Stimulated activated naive B cell treated with anti-CD40 and anti-IgM and Interleukin-4, amounts not matched to agents 10 μg/mL and 1 μg/mL and 100 μg/mL, for 72 hours (primary cell): ENCODE measurements around the gene CGA.
A peak's percentile ranks its signal among the peaks of the same experiment; 100 is the strongest.

Experiments
- ATAC-seq, 2 donors: fragments of 150-1000 bp; cut with Tn5 transposase; replicated peaks; 2 replicates each; pipeline ENCODE4 v1.10.0; 2021; ENCODE audit warnings: moderate library complexity in 1 of 2
- DNase-seq: peaks from one replicate; pipeline ENCODE4 v3.0.0; 2021
- H3K27ac Mint-ChIP-seq: one replicate; pipeline ENCODE4 v1.8.0; 2022; ENCODE audit warnings: mild to moderate bottlenecking, mixed read lengths
- H3K27me3 Mint-ChIP-seq, 2 donors: one replicate each; pipeline ENCODE4 v1.8.0; 2022; ENCODE audit warnings: mixed read lengths in 2 of 2
- H3K36me3 Mint-ChIP-seq, 2 donors: one replicate each; pipeline ENCODE4 v1.8.0; 2022; ENCODE audit warnings: mixed read lengths in 2 of 2, mild to moderate bottlenecking in 1 of 2
- H3K4me1 Mint-ChIP-seq, 2 donors: one replicate each; pipeline ENCODE4 v1.8.0; 2022; ENCODE audit warnings: mixed read lengths in 2 of 2, mild to moderate bottlenecking in 1 of 2
- H3K4me3 Mint-ChIP-seq, 2 donors: one replicate each; pipeline ENCODE4 v1.8.0; 2022; ENCODE audit warnings: mild to moderate bottlenecking in 2 of 2, mixed read lengths in 2 of 2, moderate library complexity in 1 of 2
- H3K9me3 Mint-ChIP-seq, 2 donors: one replicate each; pipeline ENCODE4 v1.8.0; 2022; ENCODE audit warnings: mixed read lengths in 2 of 2, mild to moderate bottlenecking in 1 of 2

Gene CGA

DNA sequence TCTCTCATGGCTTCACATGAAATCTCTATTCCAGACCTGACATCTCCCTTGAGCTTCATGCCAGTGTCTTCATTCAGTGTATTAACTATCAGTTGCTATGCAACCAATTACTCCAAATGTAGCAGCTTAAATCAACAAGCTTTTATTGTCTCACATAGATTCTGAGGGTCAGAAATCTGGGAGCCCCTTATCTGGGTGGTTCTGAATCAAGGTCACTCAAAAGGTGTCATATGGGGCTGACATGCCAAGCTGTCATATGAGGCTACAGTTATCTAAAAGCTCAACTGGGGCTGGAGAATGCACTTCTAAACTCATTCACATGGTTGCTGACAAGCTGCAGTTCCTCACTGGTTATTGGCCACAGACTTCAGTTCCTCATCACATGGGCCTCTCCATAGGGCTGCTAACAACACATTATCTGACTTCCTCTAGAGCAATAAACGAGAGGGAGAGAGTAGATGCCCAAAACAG is 7.3 kb upstream of the CGA start:
- Mint-ChIP-seq H3K27me3 (no peaks in the 10 kb centered on the region), H3K4me3 (no peak overlapping the region), H3K27ac (no peak overlapping the region), H3K9me3 (no peaks in the 10 kb centered on the region), H3K36me3 (no peaks in the 10 kb centered on the region), H3K4me1 (peaks cover 4 to 10% of the 10 kb centered on the region in 2 donors)
- no peak for DNase-seq
- peak; percentile 44 to 46 for ATAC-seq

DNA sequence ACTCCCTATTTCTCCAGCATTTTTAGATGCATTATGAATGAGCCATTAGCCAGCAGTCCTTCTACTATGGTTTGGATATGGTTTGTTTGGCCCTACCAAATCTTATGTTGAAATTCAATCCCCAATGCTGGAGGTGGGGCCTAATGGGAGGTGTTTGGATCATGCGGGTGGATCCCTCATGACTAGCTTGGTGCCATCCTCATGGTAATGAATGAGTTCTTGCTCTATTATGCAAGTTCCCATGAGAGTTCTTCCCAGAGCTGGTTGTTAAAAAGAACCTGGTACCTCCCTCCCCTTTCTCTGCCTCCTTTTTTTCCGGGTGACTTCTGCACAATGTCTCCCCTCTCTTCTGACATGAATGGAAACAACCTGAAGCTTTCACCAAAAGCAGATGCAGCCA is 6.2 kb upstream of the CGA start:
- H3K4me1 Mint-ChIP-seq: peaks cover 4 to 10% of the 10 kb centered on the region in 2 donors
- H3K9me3 Mint-ChIP-seq: no peaks in the 10 kb centered on the region
- H3K27me3 Mint-ChIP-seq: peaks cover 0 to 2% of the 10 kb centered on the region in 2 donors
- H3K36me3 Mint-ChIP-seq: no peaks in the 10 kb centered on the region
- no peak for ATAC-seq
- no peak for DNase-seq
- no peak overlapping the region for H3K27ac Mint-ChIP-seq
- H3K4me3 Mint-ChIP-seq: no peak overlapping the region

DNA sequence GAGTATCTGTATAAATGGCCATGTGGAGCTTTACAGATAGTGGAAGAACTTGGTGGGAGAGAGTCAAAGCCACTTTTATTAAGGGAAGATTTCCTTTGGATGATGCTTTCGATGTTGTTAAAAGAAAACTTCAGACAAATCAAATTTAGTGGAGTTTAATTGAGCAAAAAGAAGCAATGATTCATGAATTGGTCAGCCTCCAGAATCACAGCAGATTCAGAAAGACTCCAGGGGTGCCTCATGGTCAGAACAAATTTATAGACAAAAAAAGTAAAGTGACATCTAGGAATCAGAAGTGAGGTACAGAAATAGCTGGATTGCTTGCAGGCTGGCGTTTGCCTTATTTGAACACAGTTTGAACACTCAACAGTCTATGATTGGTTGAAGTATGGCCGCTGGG is 5.3 kb upstream of the CGA start:
- H3K27ac Mint-ChIP-seq: no peak overlapping the region
- no peak for ATAC-seq
- no peaks in the 10 kb centered on the region for H3K9me3 Mint-ChIP-seq
- DNase-seq: no peak
- H3K27me3 Mint-ChIP-seq: peaks cover 1 to 8% of the 10 kb centered on the region in 2 donors
- no peaks in the 10 kb centered on the region for H3K36me3 Mint-ChIP-seq
- H3K4me3 Mint-ChIP-seq: no peak overlapping the region
- peaks cover 4 to 10% of the 10 kb centered on the region in 2 donors for H3K4me1 Mint-ChIP-seq

DNA sequence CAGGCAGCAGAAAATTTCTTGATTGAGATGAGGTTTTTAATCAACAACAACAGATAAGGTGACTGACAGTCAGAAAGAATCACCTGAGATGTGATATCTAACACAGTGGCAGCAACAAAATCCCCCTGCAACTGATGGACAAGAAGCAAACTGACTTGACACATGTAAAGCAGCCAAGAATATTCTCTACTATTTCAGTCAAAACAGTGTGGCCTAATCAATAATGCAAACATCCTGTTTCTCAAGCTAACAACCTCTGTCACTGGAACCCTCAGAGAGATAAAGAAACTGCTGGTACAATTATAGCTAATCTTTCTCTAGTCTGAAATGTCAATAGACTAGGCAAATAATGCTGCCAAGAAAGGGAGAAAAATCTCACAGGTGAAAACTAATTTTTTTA is 4.6 kb upstream of the CGA start:
- H3K27ac Mint-ChIP-seq: no peak overlapping the region
- ATAC-seq: peak in 1 of 2 donors; percentile 19
- H3K9me3 Mint-ChIP-seq: no peaks in the 10 kb centered on the region
- no peaks in the 10 kb centered on the region for H3K36me3 Mint-ChIP-seq
- peaks cover 4 to 10% of the 10 kb centered on the region in 2 donors for H3K4me1 Mint-ChIP-seq
- no peak for DNase-seq
- peaks cover 8 to 14% of the 10 kb centered on the region in 2 donors for H3K27me3 Mint-ChIP-seq
- H3K4me3 Mint-ChIP-seq: no peak overlapping the region

DNA sequence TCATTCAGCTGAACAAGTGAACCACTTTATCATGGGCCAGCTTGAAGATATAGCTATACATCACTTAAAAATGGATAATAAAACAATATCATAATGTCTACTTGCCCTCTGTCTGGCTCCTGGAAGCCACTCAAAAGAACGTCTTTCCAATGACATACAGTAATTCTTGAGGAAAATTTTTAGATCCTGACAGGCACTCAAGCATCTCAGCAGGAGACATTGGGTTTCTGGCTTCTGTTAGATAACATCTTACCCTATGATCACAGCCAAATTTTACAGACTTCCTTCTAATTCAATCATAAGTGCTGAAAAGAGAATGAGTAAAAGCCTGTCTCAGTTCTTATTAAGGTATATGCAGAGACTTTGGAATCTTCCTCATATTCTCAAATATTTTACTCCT is 330 bp downstream of the CGA start:
- no peaks in the 10 kb centered on the region for H3K36me3 Mint-ChIP-seq
- H3K27me3 Mint-ChIP-seq: peaks cover 14 to 19% of the 10 kb centered on the region in 2 donors
- H3K27ac Mint-ChIP-seq: no peak overlapping the region
- no peak overlapping the region for H3K4me3 Mint-ChIP-seq
- no peak for DNase-seq
- no peaks in the 10 kb centered on the region for H3K9me3 Mint-ChIP-seq
- ATAC-seq: no peak
- H3K4me1 Mint-ChIP-seq: peaks cover 4 to 7% of the 10 kb centered on the region in 2 donors

DNA sequence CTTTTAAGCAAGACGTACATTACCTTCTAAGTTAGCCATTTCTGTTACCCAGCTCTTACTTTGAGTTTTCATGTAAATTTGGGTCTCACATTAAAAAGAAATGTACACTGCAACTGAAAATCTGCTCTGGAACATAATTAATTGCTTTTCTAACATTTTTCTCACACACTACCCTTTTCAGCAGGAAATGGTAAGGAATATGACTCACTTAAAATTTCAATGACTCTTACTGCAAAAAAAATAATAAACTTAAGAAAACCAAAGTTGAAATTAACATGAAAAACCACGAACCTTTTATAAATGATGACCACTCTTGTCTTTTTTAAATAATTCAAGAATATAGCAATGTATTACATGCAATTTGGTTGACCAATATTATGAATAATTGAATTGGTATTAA is 1.3 kb downstream of the CGA start:
- Mint-ChIP-seq H3K4me3 (no peak overlapping the region), H3K27ac (no peak overlapping the region), H3K9me3 (no peaks in the 10 kb centered on the region), H3K27me3 (peaks cover 14 to 19% of the 10 kb centered on the region in 2 donors), H3K4me1 (no peaks in the 10 kb centered on the region), H3K36me3 (no peaks in the 10 kb centered on the region)
- ATAC-seq (no peak), DNase-seq (no peak)

DNA sequence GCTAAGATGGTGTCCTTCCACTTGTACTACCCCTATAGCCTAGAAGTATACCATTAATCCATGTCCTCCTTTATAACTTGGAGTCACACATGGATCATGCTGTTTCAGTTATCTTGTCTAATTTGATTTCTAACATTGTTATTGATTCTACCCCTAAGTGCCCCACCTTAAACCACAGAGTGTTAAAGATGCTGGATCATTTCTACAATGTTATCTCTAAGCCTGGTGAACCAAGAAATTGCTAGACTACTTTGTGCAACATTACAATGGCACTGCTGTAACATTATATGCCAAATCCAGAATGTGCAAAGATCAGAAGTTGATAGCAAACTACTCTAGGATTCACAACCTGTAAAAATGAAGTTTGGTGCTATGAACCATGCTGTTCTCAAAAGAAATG is 1.7 kb downstream of the CGA start:
- no peak overlapping the region for H3K4me3 Mint-ChIP-seq
- peaks cover 14 to 19% of the 10 kb centered on the region in 2 donors for H3K27me3 Mint-ChIP-seq

DNA sequence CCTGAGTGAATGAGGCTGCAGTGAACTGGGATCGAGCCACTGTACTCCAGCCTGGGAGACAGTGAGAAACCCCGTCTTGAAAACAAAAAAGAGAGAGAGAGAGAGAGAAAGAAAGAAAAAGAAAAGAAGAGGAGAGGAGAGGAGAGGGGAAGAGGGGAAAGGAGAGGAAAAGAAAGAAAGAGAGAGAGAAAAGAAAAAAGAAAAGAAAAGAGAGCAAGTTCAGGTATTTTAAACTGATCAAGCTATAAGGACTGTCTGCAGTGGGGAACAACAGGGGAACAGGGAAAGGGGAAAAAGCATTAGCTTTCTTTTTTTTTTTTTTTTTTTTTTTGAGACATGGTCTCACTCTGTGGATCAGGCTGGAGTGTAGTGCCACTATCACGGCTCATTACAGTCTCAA is 2.5 kb downstream of the CGA start:
- Mint-ChIP-seq H3K4me1 (no peaks in the 10 kb centered on the region), H3K4me3 (no peak overlapping the region), H3K9me3 (no peaks in the 10 kb centered on the region), H3K27me3 (peaks cover 14 to 19% of the 10 kb centered on the region in 2 donors), H3K36me3 (no peaks in the 10 kb centered on the region), H3K27ac (peak overlapping the region; percentile 5)
- no peak for DNase-seq
- no peak for ATAC-seq

More for the DNA sequence above, 1.7 kb downstream of the CGA start:
- ATAC-seq (no peak), DNase-seq (no peak)
- Mint-ChIP-seq H3K4me1 (no peaks in the 10 kb centered on the region), H3K27ac (no peak overlapping the region), H3K9me3 (no peaks in the 10 kb centered on the region), H3K36me3 (no peaks in the 10 kb centered on the region)

DNA sequence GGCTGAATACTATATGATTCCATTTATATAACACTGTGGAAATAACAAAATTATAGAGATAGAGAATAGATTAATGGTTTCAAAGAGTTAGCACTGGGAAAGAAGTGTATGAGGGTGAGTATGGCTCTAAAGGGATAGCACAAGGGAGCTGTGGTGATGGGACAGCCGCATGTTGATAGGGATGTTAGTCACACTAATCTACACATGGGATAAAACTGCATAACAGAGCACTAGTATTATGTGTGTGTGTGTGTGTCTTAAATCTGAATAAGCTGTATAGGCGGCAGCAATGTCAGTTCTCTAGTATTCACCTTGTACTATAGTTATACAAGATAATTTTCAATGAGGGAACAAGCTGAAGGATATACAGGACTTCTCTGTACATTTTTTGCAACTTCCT is 5.8 kb downstream of the CGA start:
- Mint-ChIP-seq H3K27ac (no peak overlapping the region), H3K4me3 (no peak overlapping the region), H3K4me1 (no peaks in the 10 kb centered on the region), H3K36me3 (no peaks in the 10 kb centered on the region), H3K9me3 (no peaks in the 10 kb centered on the region), H3K27me3 (peaks cover 4 to 19% of the 10 kb centered on the region in 2 donors)
- DNase-seq (no peak), ATAC-seq (no peak)

DNA sequence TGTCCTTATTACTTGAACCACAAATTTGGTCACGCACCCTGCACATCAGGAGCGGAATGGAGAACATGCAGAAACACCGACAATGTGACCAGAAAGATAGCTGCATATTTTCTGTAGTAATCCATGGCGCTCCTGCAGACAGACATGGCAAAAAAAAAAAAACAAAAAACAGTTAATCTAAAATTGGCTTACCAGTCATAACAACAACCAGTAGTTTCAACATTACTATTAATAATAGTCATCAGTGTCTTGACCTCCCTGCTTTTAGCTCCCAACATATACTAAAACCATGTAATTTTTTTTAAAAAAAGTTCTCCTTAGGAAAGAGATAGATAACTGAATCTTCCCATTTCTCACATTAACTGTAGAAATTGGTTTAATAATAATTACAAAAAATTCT is 6.8 kb downstream of the CGA start:
- H3K4me1 Mint-ChIP-seq: no peaks in the 10 kb centered on the region
- DNase-seq: no peak
- peaks cover 4 to 19% of the 10 kb centered on the region in 2 donors for H3K27me3 Mint-ChIP-seq
- ATAC-seq: no peak
- no peaks in the 10 kb centered on the region for H3K36me3 Mint-ChIP-seq
- no peak overlapping the region for H3K4me3 Mint-ChIP-seq
- no peak overlapping the region for H3K27ac Mint-ChIP-seq
- no peaks in the 10 kb centered on the region for H3K9me3 Mint-ChIP-seq

DNA sequence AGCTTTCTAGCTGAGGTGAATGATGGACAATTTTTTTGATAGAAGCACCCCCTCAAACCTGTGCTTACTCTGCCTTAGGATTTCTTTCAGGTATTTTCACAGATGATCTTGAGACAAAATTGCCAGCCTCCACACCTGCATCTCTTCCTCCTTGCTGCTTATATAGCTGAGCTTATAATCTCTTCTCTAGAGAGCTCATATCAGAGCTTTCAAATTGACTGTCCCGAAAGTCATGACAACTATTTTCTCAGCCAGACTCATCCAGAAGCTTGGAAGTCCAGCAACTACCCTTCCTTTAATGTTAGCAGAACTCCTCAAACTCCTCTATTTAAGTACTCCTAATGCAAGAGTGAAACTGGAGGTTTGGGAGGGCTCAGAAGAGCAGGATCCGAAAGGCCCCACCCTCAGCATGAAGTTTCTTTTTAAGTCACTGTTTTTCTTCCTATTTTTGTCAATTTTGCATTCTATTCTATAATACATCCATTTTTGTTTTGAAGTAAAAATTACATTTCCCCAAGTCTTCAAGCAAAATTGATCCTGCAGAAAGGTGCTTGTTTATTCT is 12.7 kb downstream of the CGA start:
- Mint-ChIP-seq H3K36me3 (no peaks in the 10 kb centered on the region), H3K4me3 (no peak overlapping the region), H3K27me3 (peaks cover 8 to 13% of the 10 kb centered on the region in 2 donors), H3K4me1 (no peaks in the 10 kb centered on the region), H3K9me3 (no peaks in the 10 kb centered on the region), H3K27ac (no peak overlapping the region)
- ATAC-seq (no peak), DNase-seq (no peak)

DNA sequence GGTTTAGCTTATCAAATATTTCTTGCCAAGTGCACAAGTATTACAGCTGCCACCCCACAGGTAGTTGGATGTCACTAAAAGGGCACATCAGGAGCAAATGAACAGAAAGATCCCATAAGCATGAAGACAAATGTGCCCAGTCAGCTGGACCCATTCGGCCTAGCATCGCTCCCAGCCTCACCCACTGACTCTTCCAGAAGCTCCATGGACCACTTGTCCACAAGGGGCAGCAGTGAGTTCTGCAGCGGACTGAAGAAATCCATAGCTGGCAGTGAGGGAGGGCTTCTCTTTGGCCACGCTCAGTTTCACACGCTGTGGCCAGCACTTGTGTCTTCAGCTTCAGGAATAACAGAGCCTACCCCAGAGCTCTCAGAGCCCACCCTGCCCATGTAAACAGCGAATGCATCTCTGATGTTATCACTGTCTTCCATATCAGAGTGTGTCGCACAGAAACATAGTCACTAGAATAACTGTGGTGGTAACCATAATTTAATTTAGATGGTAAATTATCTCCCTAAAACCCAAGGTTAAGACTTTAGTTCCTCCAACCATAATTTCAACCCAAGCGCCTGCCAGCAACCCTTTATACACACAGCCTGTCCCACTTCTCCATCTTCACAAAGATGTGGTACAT is 15.8 kb downstream of the CGA start:
- ATAC-seq (peak; percentile 81 to 85), DNase-seq (peak; percentile 36)
- peaks cover 0 to 8% of the 10 kb centered on the region in 2 donors for H3K27me3 Mint-ChIP-seq
- no peaks in the 10 kb centered on the region for H3K9me3 Mint-ChIP-seq
- no peaks in the 10 kb centered on the region for H3K4me1 Mint-ChIP-seq
- no peak overlapping the region for H3K27ac Mint-ChIP-seq
- H3K4me3 Mint-ChIP-seq: no peak overlapping the region
- no peaks in the 10 kb centered on the region for H3K36me3 Mint-ChIP-seq

DNA sequence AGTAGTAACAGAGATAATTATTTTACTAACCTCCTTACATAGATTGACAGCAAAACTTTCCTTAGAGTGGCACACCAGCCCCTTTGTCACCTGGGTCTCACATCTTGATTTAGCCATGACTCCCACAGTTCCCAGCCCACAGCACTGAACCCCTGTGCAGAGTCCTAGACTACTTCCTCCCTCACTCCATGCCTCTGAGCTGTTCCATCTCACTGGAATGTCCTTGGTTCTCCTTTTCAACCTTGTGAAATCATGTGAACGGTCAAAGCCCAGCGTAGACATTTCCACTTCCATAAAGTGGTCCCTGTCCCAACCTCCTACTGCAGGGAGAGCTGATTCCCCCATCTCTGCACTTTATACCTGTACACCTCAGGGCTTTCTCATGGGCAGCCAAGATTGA is 19.7 kb downstream of the CGA start:
- no peak for DNase-seq
- Mint-ChIP-seq H3K27me3 (peaks cover 0 to 4% of the 10 kb centered on the region in 2 donors), H3K9me3 (no peaks in the 10 kb centered on the region), H3K4me1 (no peaks in the 10 kb centered on the region), H3K27ac (no peak overlapping the region), H3K36me3 (no peaks in the 10 kb centered on the region), H3K4me3 (no peak overlapping the region)
- no peak for ATAC-seq

DNA sequence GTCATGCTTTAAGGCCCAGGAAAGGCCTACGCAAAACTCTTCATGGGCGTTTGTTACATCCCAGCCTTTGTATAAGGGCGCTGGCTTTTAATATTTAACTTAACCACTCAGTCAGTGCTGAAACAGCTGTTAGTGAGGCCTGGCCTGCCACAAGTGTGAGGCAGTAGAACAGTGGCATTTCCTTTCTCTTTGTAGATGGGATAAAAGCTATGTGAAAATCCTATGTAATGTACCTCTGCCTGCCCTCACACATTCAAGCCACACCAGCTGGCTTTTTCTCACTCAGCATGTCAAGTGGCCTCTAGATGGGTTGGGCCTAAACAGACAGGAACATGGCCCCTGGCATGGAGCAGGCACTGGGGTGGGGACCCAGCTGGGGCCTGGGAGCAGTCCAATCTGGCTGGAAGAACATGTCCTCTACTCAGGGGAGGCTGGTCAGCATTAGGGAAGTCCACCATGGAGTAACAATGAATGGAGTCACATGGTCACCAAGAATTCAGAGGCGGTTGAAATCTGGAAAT is 20.7 kb downstream of the CGA start:
- H3K36me3 Mint-ChIP-seq: no peaks in the 10 kb centered on the region
- no peak overlapping the region for H3K4me3 Mint-ChIP-seq
- H3K27ac Mint-ChIP-seq: no peak overlapping the region
- H3K9me3 Mint-ChIP-seq: no peaks in the 10 kb centered on the region
- no peaks in the 10 kb centered on the region for H3K27me3 Mint-ChIP-seq
- DNase-seq (no peak), ATAC-seq (no peak)
- no peaks in the 10 kb centered on the region for H3K4me1 Mint-ChIP-seq

DNA sequence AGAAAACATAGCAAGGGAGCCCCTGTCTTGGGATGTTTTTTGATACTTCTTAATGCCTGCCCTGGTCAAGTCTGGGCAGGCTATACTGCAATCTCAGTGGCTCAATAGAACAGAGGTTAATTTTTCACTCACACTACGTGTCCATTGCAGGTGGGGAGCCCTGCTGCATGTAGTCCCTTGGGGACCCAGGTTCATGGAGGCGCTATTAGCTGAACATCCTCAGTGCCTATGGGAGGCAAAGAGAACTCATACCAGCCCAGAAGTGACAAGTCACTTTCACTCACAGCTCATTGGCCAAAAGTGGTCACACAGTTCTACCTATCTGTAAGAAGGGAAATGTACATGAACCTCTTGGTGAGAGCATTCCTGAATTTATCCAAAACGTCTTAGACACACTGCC is 23.2 kb downstream of the CGA start:
- H3K4me3 Mint-ChIP-seq: no peak overlapping the region
- H3K27me3 Mint-ChIP-seq: no peaks in the 10 kb centered on the region
- H3K9me3 Mint-ChIP-seq: no peaks in the 10 kb centered on the region
- no peaks in the 10 kb centered on the region for H3K4me1 Mint-ChIP-seq
- H3K36me3 Mint-ChIP-seq: no peaks in the 10 kb centered on the region
- no peak for DNase-seq
- no peak for ATAC-seq
- no peak overlapping the region for H3K27ac Mint-ChIP-seq
